ENCODE results near the gene CFAP57.

DNA sequence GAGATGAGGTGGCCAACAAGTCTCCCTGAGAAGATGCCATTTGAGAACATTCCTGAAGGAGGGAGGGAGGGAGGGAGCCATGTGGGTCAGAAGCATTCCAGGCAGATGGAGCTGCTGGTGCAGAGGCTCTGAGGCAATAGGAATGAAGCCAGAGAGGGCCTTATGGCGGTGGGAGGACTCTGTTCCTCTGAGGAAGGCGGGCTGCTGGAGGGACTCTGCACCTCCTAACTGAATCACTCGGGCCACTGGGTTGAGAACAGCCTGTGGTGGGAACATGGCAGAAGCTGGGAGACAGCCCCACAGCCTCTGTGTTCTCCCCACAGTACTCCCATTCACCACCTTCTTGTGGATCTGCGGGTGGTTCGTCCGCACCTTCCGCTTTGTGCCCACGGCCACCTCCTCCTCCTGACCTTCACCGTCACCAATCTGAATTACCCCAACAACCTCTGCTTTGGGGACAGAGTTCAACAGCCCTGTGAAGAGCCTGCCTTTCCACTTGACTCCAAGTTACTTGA is 95.2 kb downstream of the CFAP57 start:
- TF ChIP-seq FOSL2 (IDR thresholded peaks at IDR 0.05) (no peak), FOSL2 (CRISPR knock-in tag; IDR thresholded peaks at IDR 0.05) (no peak), EP300 (IDR thresholded peaks at IDR 0.05) (no peak), CEBPB (IDR thresholded peaks at IDR 0.05) (no peak), RFX5 (IDR thresholded peaks at IDR 0.05) (no peak), POLR2A (IDR thresholded peaks at IDR 0.05; ENCODE audit: low read length) (no peak), HOXA7 (CRISPR knock-in tag; IDR thresholded peaks at IDR 0.05) (no peak)
- TF ChIP-seq, protein P1, sequence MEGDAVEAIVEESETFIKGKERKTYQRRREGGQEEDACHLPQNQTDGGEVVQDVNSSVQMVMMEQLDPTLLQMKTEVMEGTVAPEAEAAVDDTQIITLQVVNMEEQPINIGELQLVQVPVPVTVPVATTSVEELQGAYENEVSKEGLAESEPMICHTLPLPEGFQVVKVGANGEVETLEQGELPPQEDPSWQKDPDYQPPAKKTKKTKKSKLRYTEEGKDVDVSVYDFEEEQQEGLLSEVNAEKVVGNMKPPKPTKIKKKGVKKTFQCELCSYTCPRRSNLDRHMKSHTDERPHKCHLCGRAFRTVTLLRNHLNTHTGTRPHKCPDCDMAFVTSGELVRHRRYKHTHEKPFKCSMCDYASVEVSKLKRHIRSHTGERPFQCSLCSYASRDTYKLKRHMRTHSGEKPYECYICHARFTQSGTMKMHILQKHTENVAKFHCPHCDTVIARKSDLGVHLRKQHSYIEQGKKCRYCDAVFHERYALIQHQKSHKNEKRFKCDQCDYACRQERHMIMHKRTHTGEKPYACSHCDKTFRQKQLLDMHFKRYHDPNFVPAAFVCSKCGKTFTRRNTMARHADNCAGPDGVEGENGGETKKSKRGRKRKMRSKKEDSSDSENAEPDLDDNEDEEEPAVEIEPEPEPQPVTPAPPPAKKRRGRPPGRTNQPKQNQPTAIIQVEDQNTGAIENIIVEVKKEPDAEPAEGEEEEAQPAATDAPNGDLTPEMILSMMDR (IDR thresholded peaks at IDR 0.05): no peak
